ENCODE data around the gene KRTAP1-4. TPM values are rescaled to one million over a fixed set of nuclear protein-coding genes. Genes with fewer than 3 reads are reported as not detected.
A peak's percentile ranks its signal among the peaks of the same experiment; 100 is the strongest.

KRTAP1-4 gene
- total RNA-seq (not detected), polyA plus RNA-seq (not detected)
- long read RNA-seq, donor 1: 0 reads
- long read RNA-seq, donor 2: 0 reads
- long read RNA-seq, donor 3: 0 reads
- long read RNA-seq, donor 4: 0 reads
- long read RNA-seq, donor 5: 0 reads
- long read RNA-seq, donor 6: 0 reads
- long read RNA-seq, donor 7, partial matches to known transcripts: 0 of 1 reads
- long read RNA-seq, donor 7, other reads (novel, unspliced or antisense): 0 of 1 reads
- long read RNA-seq, donor 8: 0 reads
- long read RNA-seq, donor 9: 0 reads
- long read RNA-seq, donor 10: 0 reads

- no peak for DNase-seq
- intact Hi-C loops (cut with DNase I; ENCODE audit: low total_unique reads): no loop called here
- WGBS, 5 donors: 77 to 87% (median 84%) methylated on average over 10 to 12 of the region's 12 CpGs
- Histone ChIP-seq H3K27ac (no peak within 1 kb of the TSS), H3K36me3 (no peaks in the 10 kb centered on the region), H3K27me3 (peaks cover 0 to 4% (median 0%) of the 10 kb centered on the region in 3 donors), H3K4me3 (no peak within 1 kb of the TSS), H3K4me1 (no peaks in the 10 kb centered on the region), H3K9me3 (no peaks in the 10 kb centered on the region)
- TF ChIP-seq POLR2AphosphoS5 (IDR thresholded peaks at IDR 0.05) (no peak), POLR2A (IDR thresholded peaks at IDR 0.05) (no peak), CTCF (IDR thresholded peaks at IDR 0.05) (no peak), EP300 (IDR thresholded peaks at IDR 0.05) (no peak)
These were observed at the start of gene KRTAP1-4 for GRCh38 chr17:41029633-41030245. KRTAP1-4 (minus strand) TSS chr17:41030195; CDS start chr17:41030078, 117 bp downstream.

- peaks cover 0 to 10% (median 0%) of the 10 kb centered on the region in 3 donors for H3K27me3 ChIP-seq
- no peaks in the 10 kb centered on the region for H3K4me1 ChIP-seq
- intact Hi-C loops (cut with DNase I; ENCODE audit: low total_unique reads): no loop called here
- no peak overlapping the region for H3K4me3 ChIP-seq
- no peaks in the 10 kb centered on the region for H3K36me3 ChIP-seq
- no peak for DNase-seq
- no peak overlapping the region for H3K27ac ChIP-seq
- H3K9me3 ChIP-seq: no peaks in the 10 kb centered on the region
- TF ChIP-seq POLR2A (IDR thresholded peaks at IDR 0.05): no peak
- no peak for TF ChIP-seq EP300 (IDR thresholded peaks at IDR 0.05)
- TF ChIP-seq POLR2AphosphoS5 (IDR thresholded peaks at IDR 0.05): no peak
- TF ChIP-seq CTCF (IDR thresholded peaks at IDR 0.05): no peak
These were observed 46.8 kb upstream of the KRTAP1-4 start for GRCh38 chr17:41076788-41077187.

- H3K9me3 ChIP-seq: no peaks in the 10 kb centered on the region
- intact Hi-C loops (cut with DNase I; ENCODE audit: low total_unique reads): no loop called here
- H3K27ac ChIP-seq: no peak overlapping the region
- TF ChIP-seq POLR2AphosphoS5 (IDR thresholded peaks at IDR 0.05) (no peak), EP300 (IDR thresholded peaks at IDR 0.05) (no peak), POLR2A (IDR thresholded peaks at IDR 0.05) (no peak), CTCF (IDR thresholded peaks at IDR 0.05) (no peak)
- no peaks in the 10 kb centered on the region for H3K36me3 ChIP-seq
- 85 to 98% (median 91%) methylated on average over 2 of the region's 2 CpGs for WGBS, 5 donors
- H3K27me3 ChIP-seq: peaks cover 0 to 10% (median 0%) of the 10 kb centered on the region in 3 donors
- no peaks in the 10 kb centered on the region for H3K4me1 ChIP-seq
- no peak overlapping the region for H3K4me3 ChIP-seq
- no peak for DNase-seq
These were observed 43.7 kb upstream of the KRTAP1-4 start for GRCh38 chr17:41073676-41074075.

DNA sequence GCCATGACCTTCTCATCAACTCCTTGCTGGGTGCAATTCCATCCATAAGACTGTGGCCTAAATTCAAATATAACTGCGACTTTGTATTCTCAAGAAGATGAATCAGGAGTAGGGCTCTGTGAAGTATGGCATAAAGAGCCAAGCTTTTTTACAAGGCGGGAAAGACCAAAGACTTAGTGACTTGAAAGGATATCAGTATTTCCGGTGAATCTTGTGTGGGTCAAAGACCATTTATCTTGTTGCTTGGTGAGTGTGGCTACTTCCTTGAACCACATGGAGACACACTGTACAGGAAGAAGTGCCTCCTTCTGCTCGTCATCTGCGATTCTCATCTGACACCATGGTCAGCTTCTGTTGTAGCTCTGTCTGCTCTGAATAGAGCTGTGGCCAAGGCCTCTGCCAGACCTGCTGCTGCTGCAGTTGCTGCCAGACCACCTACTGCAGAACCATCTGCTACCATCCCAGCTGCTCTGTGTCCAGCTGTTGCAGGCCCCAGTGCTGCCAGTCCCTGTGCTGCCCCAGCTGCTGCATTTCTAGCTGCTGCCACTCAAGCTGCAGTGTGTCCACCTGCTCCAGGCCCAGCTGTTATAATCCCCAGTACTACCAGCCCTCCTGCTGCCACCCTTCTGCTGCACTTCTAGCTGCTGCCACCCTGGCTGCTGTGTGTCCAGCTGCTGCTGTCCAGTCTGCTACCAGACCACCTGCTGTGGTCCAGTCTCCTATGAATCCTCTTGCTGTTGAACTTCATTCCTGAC is 41.8 kb upstream of the KRTAP1-4 start:
- DNase-seq: peak in 1 of 2 donors; percentile 10
- Histone ChIP-seq H3K27me3 (peaks cover 0 to 10% (median 0%) of the 10 kb centered on the region in 3 donors), H3K9me3 (no peaks in the 10 kb centered on the region), H3K4me1 (no peaks in the 10 kb centered on the region), H3K4me3 (no peak overlapping the region), H3K27ac (no peak overlapping the region), H3K36me3 (no peaks in the 10 kb centered on the region)
- WGBS, 5 donors: 83 to 95% (median 89%) methylated on average over 4 to 5 of the region's 5 CpGs
- intact Hi-C loops (cut with DNase I; ENCODE audit: low total_unique reads): no loop called here
- TF ChIP-seq POLR2AphosphoS5 (IDR thresholded peaks at IDR 0.05) (no peak), POLR2A (IDR thresholded peaks at IDR 0.05) (no peak), CTCF (IDR thresholded peaks at IDR 0.05) (no peak), EP300 (IDR thresholded peaks at IDR 0.05) (no peak)

All from stomach (tissue), 19 donors.